WERI-Rb-1 (cell line): Measurements from ENCODE around the gene SFN.
"Not testable (repeated sequence)": the region's sequence is repeated elsewhere in the genome, so short reads cannot be mapped to it uniquely, and the experiment has no call there.

Experiments
- DNase-seq: peaks from one replicate; pipeline ENCODE4 v3.0.0-alpha.2; 2020
- H3K27ac ChIP-seq: fragments of 250-450 bp; sonication (Bioruptor Pico); 2 replicates; pipeline ENCODE4 v1.5.1; 2020; ENCODE audit warnings: mild to moderate bottlenecking, moderate library complexity
- H3K27me3 ChIP-seq: fragments of 250-450 bp; sonication (Bioruptor Pico); 2 replicates; pipeline ENCODE4 v1.5.1; 2021; ENCODE audit warnings: mild to moderate bottlenecking, low read depth, moderate library complexity; ENCODE audit not compliant: insufficient read depth, severe bottlenecking
- H3K36me3 ChIP-seq: fragments of 250-450 bp; sonication (Bioruptor Pico); 2 replicates; pipeline ENCODE4 v1.5.1; 2020; ENCODE audit warnings: mild to moderate bottlenecking, moderate library complexity
- H3K4me3 ChIP-seq: 2 replicates; pipeline ENCODE4 v1.5.1; 2011; ENCODE audit warnings: low read depth, mild to moderate bottlenecking, control low read depth, low read length
- H3K9me3 ChIP-seq: fragments of 250-450 bp; sonication (Bioruptor Pico); 2 replicates; pipeline ENCODE4 v1.5.1; 2021; ENCODE audit warnings: mild to moderate bottlenecking, moderate library complexity; ENCODE audit not compliant: severe bottlenecking
- CTCF ChIP-seq: IDR thresholded peaks from 2 replicates; pipeline ENCODE4 v1.5.1; 2011; ENCODE audit warnings: low read depth, mild to moderate bottlenecking, control low read depth, inconsistent platforms, low read length

The SFN gene

DNA sequence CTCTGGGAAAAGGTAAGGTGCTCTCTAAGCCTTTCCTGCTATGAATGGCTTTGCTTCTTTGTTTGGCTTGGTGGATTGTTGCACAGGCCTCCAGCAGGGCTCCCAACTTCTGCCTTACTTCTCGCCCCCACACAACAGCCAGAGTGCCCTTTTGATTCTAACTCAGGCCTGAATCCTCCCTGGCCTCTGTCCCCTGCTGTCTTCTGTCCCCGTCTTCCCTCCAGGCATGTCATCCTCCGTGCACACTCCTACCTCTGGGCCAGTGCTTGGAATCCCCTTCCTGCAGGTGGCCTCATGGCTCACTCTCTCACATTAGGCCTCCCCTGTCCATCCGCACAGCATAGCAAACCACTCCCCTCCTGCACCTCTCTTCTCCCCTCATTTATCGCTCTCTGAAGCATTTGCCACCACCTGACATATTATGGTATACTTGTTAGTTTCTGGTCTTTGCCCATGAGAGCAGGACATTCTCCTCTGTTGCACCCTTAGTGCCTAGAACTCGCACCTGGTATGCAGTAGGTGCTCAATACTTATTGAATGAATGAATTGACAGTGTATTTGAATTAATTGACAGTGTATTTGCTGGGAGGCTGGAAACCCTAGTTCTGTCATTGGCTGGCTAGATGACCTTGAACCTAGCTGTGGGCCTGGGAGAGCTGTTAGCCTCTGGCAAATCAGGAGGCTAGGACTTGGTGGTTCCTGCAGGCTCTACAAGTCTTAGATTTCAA, 33.6 kb upstream of the SFN start:
- no peak overlapping the region for H3K27ac ChIP-seq
- H3K36me3 ChIP-seq: peaks cover 42% of the 10 kb centered on the region
- H3K27me3 ChIP-seq: no peaks in the 10 kb centered on the region
- DNase-seq: no peak
- no peak for TF ChIP-seq CTCF
- no peaks in the 10 kb centered on the region for H3K9me3 ChIP-seq
- no peak overlapping the region for H3K4me3 ChIP-seq

GRCh38 chr1:26831059-26831458, 31.9 kb upstream of the SFN start:
- no peaks in the 10 kb centered on the region for H3K27me3 ChIP-seq
- no peak for TF ChIP-seq CTCF
- no peak overlapping the region for H3K4me3 ChIP-seq
- no peak for DNase-seq
- peaks cover 56% of the 10 kb centered on the region for H3K36me3 ChIP-seq
- H3K27ac ChIP-seq: no peak overlapping the region; the same call in 1 of the 2 replicates
- H3K9me3 ChIP-seq: no peaks in the 10 kb centered on the region

- Histone ChIP-seq H3K27ac (peak overlapping the region; percentile 30), H3K36me3 (peaks cover 61% of the 10 kb centered on the region)
- DNase-seq: no peak
These were observed 31.3 kb upstream of the SFN start for GRCh38 chr1:26831546-26832248.

GRCh38 chr1:26832249-26832960, 30.5 kb upstream of the SFN start:
- peaks cover 62% of the 10 kb centered on the region for H3K36me3 ChIP-seq
- H3K9me3 ChIP-seq: no peaks in the 10 kb centered on the region
- H3K4me3 ChIP-seq: no peak overlapping the region
- peak overlapping the region; percentile 85 for H3K27ac ChIP-seq
- no peak for TF ChIP-seq CTCF
- H3K27me3 ChIP-seq: no peaks in the 10 kb centered on the region
- peak; percentile 74 for DNase-seq

More at GRCh38 chr1:26831546-26832248, 31.3 kb upstream of the SFN start:
- no peaks in the 10 kb centered on the region for H3K27me3 ChIP-seq
- no peak for TF ChIP-seq CTCF
- H3K9me3 ChIP-seq: no peaks in the 10 kb centered on the region
- no peak overlapping the region for H3K4me3 ChIP-seq

GRCh38 chr1:26833432-26834405, 29.2 kb upstream of the SFN start:
- peaks cover 75% of the 10 kb centered on the region for H3K36me3 ChIP-seq
- H3K4me3 ChIP-seq: peak overlapping the region; percentile 21
- no peaks in the 10 kb centered on the region for H3K9me3 ChIP-seq
- no peak for TF ChIP-seq CTCF
- peak; percentile 95 for DNase-seq
- no peaks in the 10 kb centered on the region for H3K27me3 ChIP-seq
- H3K27ac ChIP-seq: peak overlapping the region; percentile 85

DNA sequence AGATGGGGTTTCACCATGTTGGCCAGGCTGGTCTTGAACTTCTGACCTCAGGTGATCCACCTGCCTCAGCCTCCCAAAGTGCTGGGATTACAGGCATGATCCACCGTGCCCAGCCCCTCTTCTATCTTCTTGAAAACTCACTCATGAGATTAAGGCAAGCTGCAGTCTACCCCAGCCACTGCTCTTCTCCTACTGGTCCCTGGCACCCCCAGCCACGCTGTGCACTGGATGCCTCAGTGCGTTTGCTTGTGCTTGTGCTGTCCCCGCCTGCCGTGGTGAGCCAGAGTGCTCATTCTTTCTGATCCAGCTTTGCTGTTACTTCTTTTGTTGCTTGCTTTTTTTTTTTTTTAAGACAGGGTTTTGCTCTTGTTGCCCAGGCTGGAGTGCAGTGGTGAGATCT, 25.3 kb upstream of the SFN start:
- not testable (repeated sequence) for H3K9me3 ChIP-seq, H3K4me3 ChIP-seq, DNase-seq, H3K27me3 ChIP-seq, H3K27ac ChIP-seq
- H3K36me3 ChIP-seq: peaks cover 78% of the 10 kb centered on the region
